Ishikawa (cell line): ENCODE data around the gene LYZL1.

Experiments used
- CEBPB ChIP-seq: IDR thresholded peaks from 2 replicates; pipeline ENCODE4 v1.6.1; 2012
- CREB1 ChIP-seq: IDR thresholded peaks from 2 replicates; pipeline ENCODE4 v1.6.1; 2012; ENCODE audit warnings: low read depth
- EGR1 ChIP-seq: IDR thresholded peaks from 2 replicates; pipeline ENCODE4 v1.6.1; 2012
- EP300 ChIP-seq: IDR thresholded peaks from 2 replicates; pipeline ENCODE4 v1.6.1; 2012; ENCODE audit warnings: borderline replicate concordance
- FOXM1 ChIP-seq: IDR thresholded peaks from 2 replicates; pipeline ENCODE4 v1.6.1; 2012; ENCODE audit warnings: low read depth, borderline replicate concordance
- MAX ChIP-seq: IDR thresholded peaks from 2 replicates; pipeline ENCODE4 v1.6.1; 2012
- NFIC ChIP-seq: IDR thresholded peaks from 2 replicates; pipeline ENCODE4 v1.6.1; 2012
- RAD21 ChIP-seq: IDR thresholded peaks from 2 replicates; pipeline ENCODE4 v1.6.1; 2012; ENCODE audit warnings: low read depth
- TAF1 ChIP-seq: IDR thresholded peaks from 2 replicates; pipeline ENCODE4 v1.6.1; 2012; ENCODE audit warnings: low read depth, mild to moderate bottlenecking
- TCF12 ChIP-seq: IDR thresholded peaks from 2 replicates; pipeline ENCODE4 v1.6.1; 2012; ENCODE audit warnings: low read depth
- TEAD4 ChIP-seq: IDR thresholded peaks from 2 replicates; pipeline ENCODE4 v1.6.1; 2012
- USF1 ChIP-seq: IDR thresholded peaks from 2 replicates; pipeline ENCODE4 v1.6.1; 2012
- YY1 ChIP-seq: IDR thresholded peaks from 2 replicates; pipeline ENCODE4 v1.6.1; 2012; ENCODE audit warnings: low read depth
- ZBTB7A ChIP-seq: IDR thresholded peaks from 2 replicates; pipeline ENCODE4 v1.6.1; 2012; ENCODE audit warnings: low read depth
- TF ChIP-seq, protein P1 (sequence below): IDR thresholded peaks from 2 replicates; pipeline ENCODE4 v1.6.1; 2012; ENCODE audit warnings: low read depth, mild to moderate bottlenecking

Gene LYZL1

DNA sequence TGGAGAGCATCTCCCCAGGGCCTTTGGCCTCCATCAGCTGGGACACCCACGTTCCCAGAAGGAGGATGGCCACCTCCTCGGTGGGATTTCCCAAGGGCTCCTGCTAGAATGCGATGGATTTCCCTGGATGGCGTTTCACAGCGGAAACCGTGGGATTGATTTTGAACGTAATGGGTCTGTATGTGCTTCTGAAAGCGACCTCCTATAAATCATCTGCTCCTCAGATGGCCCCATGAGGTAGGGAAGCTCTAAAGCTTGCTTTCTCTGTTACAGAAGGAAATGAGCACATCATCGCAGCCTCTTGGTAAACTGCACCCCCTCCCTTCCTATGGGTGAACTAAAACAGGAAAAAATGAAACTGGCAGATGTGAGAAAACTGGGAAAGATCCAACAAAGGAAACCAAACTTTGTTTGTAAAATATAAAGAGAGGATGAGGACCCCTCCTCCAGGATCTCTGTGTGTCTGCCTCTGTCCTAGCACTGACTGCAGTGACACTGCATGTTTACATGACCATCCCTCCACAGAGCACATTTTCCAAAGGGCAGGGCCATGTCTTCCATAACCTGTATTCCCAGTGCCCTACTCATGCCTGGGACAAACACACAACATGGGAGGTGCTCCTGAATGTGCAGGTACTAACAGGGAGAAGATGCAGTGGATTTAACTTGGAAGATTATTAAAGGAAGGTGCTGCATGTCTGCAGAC is 57.6 kb downstream of the LYZL1 start:
- TF ChIP-seq MAX (no peak), USF1 (no peak), ZBTB7A (no peak), CREB1 (no peak), NFIC (no peak), FOXM1 (no peak), EP300 (no peak), TAF1 (no peak), EGR1 (no peak), YY1 (no peak), RAD21 (no peak), TEAD4 (no peak), CEBPB (no peak), TCF12 (no peak)
- TF ChIP-seq, protein P1, sequence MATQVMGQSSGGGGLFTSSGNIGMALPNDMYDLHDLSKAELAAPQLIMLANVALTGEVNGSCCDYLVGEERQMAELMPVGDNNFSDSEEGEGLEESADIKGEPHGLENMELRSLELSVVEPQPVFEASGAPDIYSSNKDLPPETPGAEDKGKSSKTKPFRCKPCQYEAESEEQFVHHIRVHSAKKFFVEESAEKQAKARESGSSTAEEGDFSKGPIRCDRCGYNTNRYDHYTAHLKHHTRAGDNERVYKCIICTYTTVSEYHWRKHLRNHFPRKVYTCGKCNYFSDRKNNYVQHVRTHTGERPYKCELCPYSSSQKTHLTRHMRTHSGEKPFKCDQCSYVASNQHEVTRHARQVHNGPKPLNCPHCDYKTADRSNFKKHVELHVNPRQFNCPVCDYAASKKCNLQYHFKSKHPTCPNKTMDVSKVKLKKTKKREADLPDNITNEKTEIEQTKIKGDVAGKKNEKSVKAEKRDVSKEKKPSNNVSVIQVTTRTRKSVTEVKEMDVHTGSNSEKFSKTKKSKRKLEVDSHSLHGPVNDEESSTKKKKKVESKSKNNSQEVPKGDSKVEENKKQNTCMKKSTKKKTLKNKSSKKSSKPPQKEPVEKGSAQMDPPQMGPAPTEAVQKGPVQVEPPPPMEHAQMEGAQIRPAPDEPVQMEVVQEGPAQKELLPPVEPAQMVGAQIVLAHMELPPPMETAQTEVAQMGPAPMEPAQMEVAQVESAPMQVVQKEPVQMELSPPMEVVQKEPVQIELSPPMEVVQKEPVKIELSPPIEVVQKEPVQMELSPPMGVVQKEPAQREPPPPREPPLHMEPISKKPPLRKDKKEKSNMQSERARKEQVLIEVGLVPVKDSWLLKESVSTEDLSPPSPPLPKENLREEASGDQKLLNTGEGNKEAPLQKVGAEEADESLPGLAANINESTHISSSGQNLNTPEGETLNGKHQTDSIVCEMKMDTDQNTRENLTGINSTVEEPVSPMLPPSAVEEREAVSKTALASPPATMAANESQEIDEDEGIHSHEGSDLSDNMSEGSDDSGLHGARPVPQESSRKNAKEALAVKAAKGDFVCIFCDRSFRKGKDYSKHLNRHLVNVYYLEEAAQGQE, result no peak

DNA sequence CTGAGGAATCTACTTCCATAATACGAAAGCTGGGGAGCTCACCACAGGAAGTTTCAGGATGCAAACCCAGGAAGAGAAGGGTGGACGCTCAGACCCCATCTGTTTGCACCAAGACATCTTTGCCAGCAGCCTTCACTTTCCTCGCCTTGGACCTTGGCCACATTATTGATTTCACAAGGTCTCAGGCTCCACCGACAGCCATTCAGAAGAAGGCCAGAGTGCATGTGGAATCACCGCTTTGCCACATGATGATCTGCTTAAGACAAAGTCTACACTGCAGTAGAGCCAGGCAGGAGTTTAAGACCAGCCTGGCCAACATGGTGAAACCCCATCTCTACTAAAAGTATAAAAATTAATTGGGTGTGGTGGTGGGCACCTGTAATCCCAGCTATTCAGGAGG is 60.0 kb downstream of the LYZL1 start:
- no peak for TF ChIP-seq NFIC
- TF ChIP-seq ZBTB7A, result no peak
- no peak for TF ChIP-seq RAD21
- TF ChIP-seq EGR1, result no peak
- no peak for TF ChIP-seq EP300
- no peak for TF ChIP-seq USF1
- no peak for TF ChIP-seq FOXM1
- TF ChIP-seq CEBPB, result no peak
- no peak for TF ChIP-seq CREB1
- no peak for TF ChIP-seq MAX
- no peak for TF ChIP-seq YY1
- TF ChIP-seq, protein P1, result no peak
- no peak for TF ChIP-seq TEAD4
- TF ChIP-seq TAF1, result no peak
- TF ChIP-seq TCF12, result no peak

DNA sequence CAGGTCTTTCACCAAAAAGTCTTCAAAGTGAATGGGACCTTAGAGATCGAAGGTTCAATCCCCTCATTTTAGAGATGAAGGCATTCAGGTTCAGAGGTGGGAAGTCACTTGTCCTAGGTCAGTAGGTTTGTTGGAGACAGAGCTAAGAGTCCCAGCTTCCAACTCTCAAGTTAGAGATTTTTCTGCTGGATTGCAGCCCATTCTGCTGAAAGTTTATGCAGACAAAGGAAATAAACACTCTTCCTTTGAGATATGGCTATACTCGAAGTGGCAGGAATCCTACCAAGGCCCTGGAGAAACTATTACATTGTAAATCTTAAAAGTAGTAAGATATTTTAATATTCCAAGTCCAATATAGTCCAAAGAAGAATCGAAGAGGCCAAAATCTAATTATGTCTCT is 64.4 kb downstream of the LYZL1 start:
- TF ChIP-seq RAD21 (no peak), TAF1 (no peak), EGR1 (no peak), NFIC (no peak)
- TF ChIP-seq, protein P1, result no peak

- TF ChIP-seq TAF1 (no peak), USF1 (no peak)
Measured at GRCh38 chr10:29353887-29354561, 65.2 kb downstream of the LYZL1 start.
